Measurements from ENCODE around the gene NPAS3. TPM values are rescaled to one million over a fixed set of nuclear protein-coding genes. Genes with fewer than 3 reads are reported as not detected.

Gene NPAS3
- total RNA-seq, 1 experiment from 2014 or later: not detected

GRCh38 chr14:33194551-33194950 lies 255.9 kb downstream of the NPAS3 start:
- H3F3A ChIP-seq (ENCODE audit: insufficient read depth, low read depth): no peaks in the 10 kb centered on the region
- H3K9me2 ChIP-seq (ENCODE audit: insufficient read depth): no peaks in the 10 kb centered on the region
- intact Hi-C loops (cut with micrococcal nuclease; ENCODE audit: unreplicated experiment): no loop called here
- H3K36me3 ChIP-seq (ENCODE audit: low read depth): no peaks in the 10 kb centered on the region
- no peaks in the 10 kb centered on the region for H3K27me3 ChIP-seq (ENCODE audit: insufficient read depth, low read depth)
- no peaks in the 10 kb centered on the region for H3K79me2 ChIP-seq (ENCODE audit: low read depth)
- POLR2A ChIA-PET (ENCODE audit: unreplicated experiment): no interaction called here
- CTCF ChIA-PET: interaction anchor here (1.0 kb wide), 1 partner anchor 237 kb away, joined by 3 read pairs; no protein-coding TSS in a partner anchor
- TF ChIP-seq CTCF (conservative IDR thresholded peaks at IDR 0.05): no peak
- no peak for TF ChIP-seq EZH2 (IDR thresholded peaks at IDR 0.05; ENCODE audit: low read depth)
- H2AFZ ChIP-seq: no peak overlapping the region
- no peaks in the 10 kb centered on the region for H3K4me1 ChIP-seq (replicated peaks; ENCODE audit: insufficient read depth)
- H3K9me3 ChIP-seq (ENCODE audit: insufficient read depth, low read depth): no peaks in the 10 kb centered on the region
- no peak overlapping the region for H3K4me2 ChIP-seq
- BruUV-seq (replicated peaks): no TSS peak
- no peak for DNase-seq
- no peaks in the 10 kb centered on the region for H4K20me1 ChIP-seq (ENCODE audit: insufficient read depth)
- H3K27ac ChIP-seq: no peak overlapping the region
- no peak overlapping the region for H3K4me3 ChIP-seq

- H3K4me1 ChIP-seq (replicated peaks; ENCODE audit: insufficient read depth): no peaks in the 10 kb centered on the region
- H3K4me3 ChIP-seq: no peak overlapping the region
- H4K20me1 ChIP-seq (ENCODE audit: insufficient read depth): no peaks in the 10 kb centered on the region
- no peak overlapping the region for H2AFZ ChIP-seq
- intact Hi-C loops (cut with micrococcal nuclease; ENCODE audit: unreplicated experiment): no loop called here
- H3K4me2 ChIP-seq: no peak overlapping the region
- H3K79me2 ChIP-seq (ENCODE audit: low read depth): no peaks in the 10 kb centered on the region
- ChIA-PET CTCF (no interaction called here), POLR2A (ENCODE audit: unreplicated experiment) (no interaction called here)
- no peaks in the 10 kb centered on the region for H3K9me2 ChIP-seq (ENCODE audit: insufficient read depth)
- H3K27ac ChIP-seq: no peak overlapping the region
- H3K36me3 ChIP-seq (ENCODE audit: low read depth): no peaks in the 10 kb centered on the region
- TF ChIP-seq EZH2 (IDR thresholded peaks at IDR 0.05; ENCODE audit: low read depth) (no peak), CTCF (conservative IDR thresholded peaks at IDR 0.05) (no peak)
- H3K27me3 ChIP-seq (ENCODE audit: insufficient read depth, low read depth): no peaks in the 10 kb centered on the region
- DNase-seq: no peak
- no peaks in the 10 kb centered on the region; the same call in 1 of the 2 replicates for H3K9me3 ChIP-seq (ENCODE audit: insufficient read depth, low read depth)
- BruUV-seq (replicated peaks): no TSS peak
- H3F3A ChIP-seq (ENCODE audit: insufficient read depth, low read depth): no peaks in the 10 kb centered on the region
Measured at GRCh38 chr14:33198684-33199083, 260.0 kb downstream of the NPAS3 start.

- DNase-seq: no peak
- Histone ChIP-seq H3K79me2 (ENCODE audit: low read depth) (no peaks in the 10 kb centered on the region), H3K4me1 (replicated peaks; ENCODE audit: insufficient read depth) (no peaks in the 10 kb centered on the region), H3K9me2 (ENCODE audit: insufficient read depth) (no peaks in the 10 kb centered on the region), H3K27me3 (ENCODE audit: insufficient read depth, low read depth) (no peaks in the 10 kb centered on the region), H2AFZ (no peak overlapping the region), H3K27ac (no peak overlapping the region), H3K4me3 (no peak overlapping the region), H3F3A (ENCODE audit: insufficient read depth, low read depth) (no peaks in the 10 kb centered on the region), H3K9me3 (ENCODE audit: insufficient read depth, low read depth) (no peaks in the 10 kb centered on the region; the same call in 1 of the 2 replicates), H3K4me2 (no peak overlapping the region), H3K36me3 (ENCODE audit: low read depth) (no peaks in the 10 kb centered on the region), H4K20me1 (ENCODE audit: insufficient read depth) (no peaks in the 10 kb centered on the region)
- no TSS peak for BruUV-seq (replicated peaks)
- no peak for TF ChIP-seq EZH2 (IDR thresholded peaks at IDR 0.05; ENCODE audit: low read depth)
- TF ChIP-seq CTCF (conservative IDR thresholded peaks at IDR 0.05): no peak
- intact Hi-C loops (cut with micrococcal nuclease; ENCODE audit: unreplicated experiment): no loop called here
- POLR2A ChIA-PET (ENCODE audit: unreplicated experiment): no interaction called here
- CTCF ChIA-PET: no interaction called here
Measured at GRCh38 chr14:33201116-33201515, 262.4 kb downstream of the NPAS3 start.
